ENCODE data around the gene DNAH2. TPM values are rescaled to one million over a fixed set of nuclear protein-coding genes. Genes with fewer than 3 reads are reported as not detected.

The DNAH2 gene
- total and polyA plus RNA-seq, 8 donors = under 0.01 to 8.0 (median 0.24) TPM; not detected in 2

DNA sequence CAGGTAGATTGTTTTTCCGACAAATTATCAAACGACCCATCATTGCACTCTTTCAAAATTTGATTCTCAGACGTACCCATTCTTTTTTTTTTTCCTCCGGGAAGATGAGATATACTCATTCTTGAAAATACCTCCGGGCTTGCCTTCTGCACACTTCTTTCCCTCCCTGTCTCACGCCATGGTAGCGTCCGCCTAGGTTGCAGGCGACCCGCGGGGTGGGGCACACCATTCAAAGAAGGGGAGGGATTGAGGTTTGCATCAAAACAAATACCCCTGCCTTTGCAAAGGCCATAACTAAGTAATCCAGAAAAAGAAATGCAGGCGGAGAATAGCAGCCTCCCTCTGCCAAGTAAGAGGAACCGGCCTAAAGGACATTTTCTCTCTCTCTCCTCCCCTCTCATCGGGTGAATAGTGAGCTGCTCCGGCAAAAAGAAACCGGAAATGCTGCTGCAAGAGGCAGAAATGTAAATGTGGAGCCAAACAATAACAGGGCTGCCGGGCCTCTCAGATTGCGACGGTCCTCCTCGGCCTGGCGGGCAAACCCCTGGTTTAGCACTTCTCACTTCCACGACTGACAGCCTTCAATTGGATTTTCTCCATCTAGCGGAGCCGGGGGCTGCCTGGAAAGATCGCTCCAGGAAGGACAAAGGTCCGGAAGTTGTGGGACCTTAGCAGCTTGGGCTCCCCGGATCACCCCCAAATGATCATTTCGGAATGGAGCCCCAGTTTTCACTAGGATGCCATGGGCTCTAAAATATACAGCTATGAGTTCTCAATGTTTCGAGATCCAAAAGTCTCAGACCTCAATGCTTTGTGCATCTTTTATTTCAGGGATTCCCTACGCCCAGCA, 31.1 kb upstream of the DNAH2 start:
- peak overlapping the region; percentile 83 to 98 (median 97) for H3K27ac ChIP-seq
- no peaks in the 10 kb centered on the region for H3K27me3 ChIP-seq
- peak; percentile 76 to 93 for DNase-seq
- TF ChIP-seq, protein P1, sequence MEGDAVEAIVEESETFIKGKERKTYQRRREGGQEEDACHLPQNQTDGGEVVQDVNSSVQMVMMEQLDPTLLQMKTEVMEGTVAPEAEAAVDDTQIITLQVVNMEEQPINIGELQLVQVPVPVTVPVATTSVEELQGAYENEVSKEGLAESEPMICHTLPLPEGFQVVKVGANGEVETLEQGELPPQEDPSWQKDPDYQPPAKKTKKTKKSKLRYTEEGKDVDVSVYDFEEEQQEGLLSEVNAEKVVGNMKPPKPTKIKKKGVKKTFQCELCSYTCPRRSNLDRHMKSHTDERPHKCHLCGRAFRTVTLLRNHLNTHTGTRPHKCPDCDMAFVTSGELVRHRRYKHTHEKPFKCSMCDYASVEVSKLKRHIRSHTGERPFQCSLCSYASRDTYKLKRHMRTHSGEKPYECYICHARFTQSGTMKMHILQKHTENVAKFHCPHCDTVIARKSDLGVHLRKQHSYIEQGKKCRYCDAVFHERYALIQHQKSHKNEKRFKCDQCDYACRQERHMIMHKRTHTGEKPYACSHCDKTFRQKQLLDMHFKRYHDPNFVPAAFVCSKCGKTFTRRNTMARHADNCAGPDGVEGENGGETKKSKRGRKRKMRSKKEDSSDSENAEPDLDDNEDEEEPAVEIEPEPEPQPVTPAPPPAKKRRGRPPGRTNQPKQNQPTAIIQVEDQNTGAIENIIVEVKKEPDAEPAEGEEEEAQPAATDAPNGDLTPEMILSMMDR (IDR thresholded peaks at IDR 0.05) = no peak
- TF ChIP-seq POLR2AphosphoS5 (IDR thresholded peaks at IDR 0.05) (peak; percentile 80 to 95 (median 89)), POLR2A (IDR thresholded peaks at IDR 0.05) (peak in 2 of 4 donors; percentile 43 to 69), EP300 (IDR thresholded peaks at IDR 0.05) (no peak)
- peaks cover 0 to 9% (median under 1%) of the 10 kb centered on the region in 4 donors for H3K36me3 ChIP-seq
- WGBS, 5 donors = 0 to 1% (median 1%) methylated on average over 30 of the region's 30 CpGs
- H3K4me3 ChIP-seq = peak overlapping the region; percentile 80 to 95 (median 86)
- H3K4me1 ChIP-seq = peaks cover 22 to 52% (median 37%) of the 10 kb centered on the region in 4 donors
- intact Hi-C loops (cut with DNase I; ENCODE audit: low total_unique reads) = loop anchor here (10.0 kb wide), 1 partner anchor 52 kb away; the partner anchor contains the start of gene SHBG
- no peaks in the 10 kb centered on the region for H3K9me3 ChIP-seq

DNA sequence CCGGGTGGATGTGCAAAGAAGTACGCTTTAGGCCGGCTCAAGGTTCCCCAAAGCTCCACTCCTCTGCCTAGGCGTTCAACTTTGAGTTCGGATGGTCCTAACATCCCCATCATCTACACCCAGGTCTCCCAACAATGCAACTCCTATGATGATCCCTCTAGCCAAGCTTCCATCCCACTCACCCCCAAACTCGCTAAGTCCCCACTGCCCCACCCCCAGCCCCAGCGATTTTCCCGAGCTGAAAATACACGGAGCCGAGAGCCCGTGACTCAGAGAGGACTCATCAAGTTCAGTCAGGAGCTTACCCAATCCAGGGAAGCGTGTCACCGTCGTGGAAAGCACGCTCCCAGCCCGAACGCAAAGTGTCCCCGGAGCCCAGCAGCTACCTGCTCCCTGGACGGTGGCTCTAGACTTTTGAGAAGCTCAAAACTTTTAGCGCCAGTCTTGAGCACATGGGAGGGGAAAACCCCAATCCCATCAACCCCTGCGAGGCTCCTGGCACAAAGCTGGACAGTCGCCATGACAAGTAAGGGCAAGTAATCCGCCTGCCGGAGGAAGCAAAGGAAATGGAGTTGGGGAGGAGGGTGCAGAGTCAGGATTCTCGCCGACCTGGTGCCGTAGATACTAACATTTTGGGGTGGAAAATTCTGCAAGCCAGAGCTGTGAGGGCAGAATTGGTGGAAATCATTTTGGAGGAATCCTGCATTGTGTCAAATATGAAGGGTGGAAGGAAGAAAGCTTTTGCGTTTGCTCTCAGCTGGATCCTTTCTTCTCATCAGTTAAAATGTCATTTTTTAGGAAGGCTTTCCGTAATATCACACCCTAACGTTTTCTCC, 30.3 kb upstream of the DNAH2 start, which contains the start of gene TP53:
Gene TP53 (minus strand): TSS at position 419 of the 836 bp plus-strand sequence. CDS start 10,896 bp downstream, outside the sequence.
- Histone ChIP-seq H3K4me3 (peak within 1 kb of the TSS; percentile 80 to 95 (median 86)), H3K4me1 (peaks cover 22 to 52% (median 37%) of the 10 kb centered on the region in 4 donors), H3K36me3 (peaks cover 0 to 18% (median 4%) of the 10 kb centered on the region in 4 donors), H3K27me3 (no peaks in the 10 kb centered on the region), H3K9me3 (no peaks in the 10 kb centered on the region), H3K27ac (peak within 1 kb of the TSS; percentile 83 to 98 (median 97))
- intact Hi-C loops (cut with DNase I; ENCODE audit: low total_unique reads) = loop anchor here (10.0 kb wide), 1 partner anchor 52 kb away; the partner anchor contains the start of gene SHBG
- WGBS, 5 donors = 0 to 1% (median 0%) methylated on average over 25 to 30 of the region's 30 CpGs
- peak; percentile 90 to 97 for DNase-seq
- TF ChIP-seq POLR2A (IDR thresholded peaks at IDR 0.05) = peak in 2 of 4 donors; percentile 52 to 53
- no peak for TF ChIP-seq EP300 (IDR thresholded peaks at IDR 0.05)
- TF ChIP-seq POLR2AphosphoS5 (IDR thresholded peaks at IDR 0.05) = peak; percentile 87 to 95 (median 90)

DNA sequence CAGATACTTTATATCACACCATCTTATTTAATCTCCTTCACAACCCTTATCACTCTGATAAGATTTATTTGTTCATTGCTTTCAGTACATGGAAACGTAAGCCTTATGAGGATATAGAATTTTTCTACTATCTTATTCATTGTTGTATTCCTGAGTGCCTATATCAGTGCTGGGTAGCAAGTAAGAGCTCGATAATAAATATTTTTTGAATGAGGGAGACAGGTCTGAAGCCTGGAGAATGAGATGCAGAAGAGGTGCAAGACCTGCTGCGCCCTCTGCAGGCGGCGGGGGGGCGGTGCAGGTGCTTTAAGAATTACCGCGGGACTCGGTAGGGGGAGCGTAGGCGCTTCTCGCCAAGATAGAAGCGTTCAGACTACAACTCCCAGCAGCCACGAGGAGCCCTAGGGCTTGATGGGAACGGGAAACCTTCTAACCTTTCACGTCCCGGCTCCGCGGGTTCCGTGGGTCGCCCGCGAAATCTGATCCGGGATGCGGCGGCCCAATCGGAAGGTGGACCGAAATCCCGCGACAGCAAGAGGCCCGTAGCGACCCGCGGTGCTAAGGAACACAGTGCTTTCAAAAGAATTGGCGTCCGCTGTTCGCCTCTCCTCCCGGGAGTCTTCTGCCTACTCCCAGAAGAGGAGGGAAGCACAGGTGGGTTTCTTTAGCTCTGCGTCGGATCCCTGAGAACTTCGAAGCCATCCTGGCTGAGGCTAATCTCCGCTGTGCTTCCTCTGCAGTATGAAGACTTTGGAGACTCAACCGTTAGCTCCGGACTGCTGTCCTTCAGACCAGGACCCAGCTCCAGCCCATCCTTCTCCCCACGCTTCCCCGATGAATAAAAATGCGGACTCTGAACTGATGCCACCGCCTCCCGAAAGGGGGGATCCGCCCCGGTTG, 29.4 kb upstream of the DNAH2 start, which contains the start of gene WRAP53:
Gene WRAP53 (plus strand): TSS at position 570 of the 900 bp plus-strand sequence. CDS start 172 bp downstream, at position 742.
- intact Hi-C loops (cut with DNase I; ENCODE audit: low total_unique reads) = loop anchor here (10.0 kb wide), 1 partner anchor 53 kb away; the partner anchor contains the start of gene SHBG

More for the DNA sequence above, 29.4 kb upstream of the DNAH2 start, which contains the start of gene WRAP53:
- H3K27ac ChIP-seq = peak within 1 kb of the TSS; percentile 83 to 98 (median 97)
- H3K9me3 ChIP-seq = no peaks in the 10 kb centered on the region
- H3K27me3 ChIP-seq = no peaks in the 10 kb centered on the region
- WGBS, 5 donors = 0 to 1% (median 1%) methylated on average over 27 to 51 of the region's 51 CpGs
- TF ChIP-seq EP300 (IDR thresholded peaks at IDR 0.05) (no peak), POLR2A (IDR thresholded peaks at IDR 0.05) (no peak), POLR2AphosphoS5 (IDR thresholded peaks at IDR 0.05) (peak; percentile 48 to 93 (median 64))
- TF ChIP-seq, protein P1 (IDR thresholded peaks at IDR 0.05) = peak in 6 of 7 experiments; percentile 62 to 100 (median 99)
- H3K36me3 ChIP-seq = peaks cover 0 to 24% (median 7%) of the 10 kb centered on the region in 4 donors
- DNase-seq = peak; percentile 98 to 99
- peak within 1 kb of the TSS; percentile 80 to 95 (median 86) for H3K4me3 ChIP-seq
- H3K4me1 ChIP-seq = peaks cover 22 to 47% (median 35%) of the 10 kb centered on the region in 4 donors
